ENCODE measurements around the gene TRIM44.
"Not testable (repeated sequence)": the region's sequence is repeated elsewhere in the genome, so short reads cannot be mapped to it uniquely, and the experiment has no call there.

TRIM44 gene

DNA sequence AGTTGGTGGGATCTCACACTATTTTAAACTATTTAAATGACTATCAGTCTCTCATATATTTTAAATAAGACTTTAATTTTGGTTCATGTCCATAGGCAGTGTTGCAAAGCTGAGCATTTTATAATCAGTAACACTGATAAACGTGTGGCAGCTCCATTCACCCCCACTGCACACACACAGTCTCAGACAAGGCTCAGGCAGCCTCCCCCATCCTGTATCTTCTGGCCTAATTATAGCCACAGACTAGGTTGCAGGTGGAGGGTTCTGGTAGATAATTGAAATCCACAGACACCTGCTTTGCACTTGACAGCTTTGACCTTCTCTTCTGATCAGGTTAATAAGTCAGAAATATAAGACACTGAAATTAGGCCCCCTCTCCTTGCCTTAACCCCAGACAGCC, 162.8 kb downstream of the TRIM44 start:
- DNase-seq = no peak

DNA sequence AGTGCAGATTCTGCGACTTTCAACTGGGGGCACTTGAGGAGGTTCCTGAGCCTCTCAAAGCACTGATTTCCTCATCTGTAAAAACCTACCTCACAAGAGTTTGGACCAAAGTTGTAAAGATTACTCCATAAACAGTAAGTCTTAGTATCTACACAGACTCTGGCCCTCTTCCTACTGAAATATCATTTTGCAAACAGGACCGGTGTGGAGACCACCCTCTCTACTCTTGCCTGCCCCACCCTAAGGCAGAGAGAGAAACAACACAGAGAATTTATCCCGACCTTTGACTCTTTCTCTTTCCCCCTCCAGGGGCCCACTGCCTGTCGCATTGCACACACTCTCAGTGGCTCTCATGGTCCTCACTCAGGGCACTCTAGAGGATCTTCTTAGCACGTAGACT, 163.4 kb downstream of the TRIM44 start:
- no peak for DNase-seq

DNA sequence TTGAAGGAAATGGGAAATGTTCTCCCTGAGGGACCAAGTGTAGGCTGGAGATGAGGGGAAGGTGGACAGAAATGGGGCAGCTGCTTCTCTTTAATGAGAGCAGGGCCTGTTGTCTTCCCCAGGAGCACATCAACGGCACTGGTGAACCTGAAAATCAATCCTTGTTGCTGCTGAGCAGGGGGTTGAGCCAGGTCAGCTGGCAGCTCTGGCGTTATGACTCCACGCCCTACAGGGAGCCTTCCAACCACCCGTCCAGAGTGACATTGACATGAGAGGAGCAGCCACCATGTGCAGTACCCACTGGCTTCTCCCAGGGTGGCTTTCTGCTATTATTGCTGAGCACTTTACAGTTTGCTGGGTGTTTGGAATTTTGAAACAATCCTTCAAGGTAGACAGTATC, 164.4 kb downstream of the TRIM44 start:
- no peak for DNase-seq

DNA sequence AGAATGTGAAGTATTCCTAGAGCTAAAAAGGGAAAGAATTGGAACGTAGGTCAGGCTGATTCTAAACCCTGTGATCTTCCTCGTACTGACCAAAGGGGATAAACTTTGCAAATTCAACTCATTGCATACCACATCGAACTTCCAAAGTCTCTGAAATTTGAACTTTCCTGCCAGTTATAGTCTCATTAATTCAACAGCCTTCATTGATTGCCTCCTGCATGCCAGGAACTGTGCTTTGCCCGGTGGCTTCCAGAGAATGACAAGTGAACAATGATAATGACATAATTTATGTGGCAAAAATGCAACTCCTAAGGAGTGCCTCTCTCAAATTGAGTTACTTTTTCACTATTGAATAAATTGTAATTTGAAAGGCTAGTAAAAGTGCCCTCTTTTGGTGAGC, 173.6 kb downstream of the TRIM44 start:
- DNase-seq = no peak

DNA sequence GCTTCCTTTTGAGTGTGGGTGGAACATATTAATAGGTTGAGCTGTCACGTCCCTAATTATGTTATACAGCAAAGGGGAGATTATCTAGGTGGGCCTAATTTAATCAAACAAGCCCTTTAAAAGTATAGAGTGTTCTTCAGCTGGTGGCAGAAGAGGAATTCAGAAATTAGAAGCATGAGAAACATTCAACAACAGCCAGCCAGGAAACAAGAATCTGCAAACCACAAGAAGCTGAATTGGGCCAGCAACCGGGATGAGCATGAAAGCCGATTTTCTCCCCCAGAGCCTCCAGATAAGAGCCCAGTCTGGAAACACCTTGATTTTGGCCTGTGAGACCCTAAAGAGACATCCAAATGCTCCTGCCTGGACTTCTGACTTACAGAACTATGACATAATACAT, 175.5 kb downstream of the TRIM44 start:
- DNase-seq = no peak

DNA sequence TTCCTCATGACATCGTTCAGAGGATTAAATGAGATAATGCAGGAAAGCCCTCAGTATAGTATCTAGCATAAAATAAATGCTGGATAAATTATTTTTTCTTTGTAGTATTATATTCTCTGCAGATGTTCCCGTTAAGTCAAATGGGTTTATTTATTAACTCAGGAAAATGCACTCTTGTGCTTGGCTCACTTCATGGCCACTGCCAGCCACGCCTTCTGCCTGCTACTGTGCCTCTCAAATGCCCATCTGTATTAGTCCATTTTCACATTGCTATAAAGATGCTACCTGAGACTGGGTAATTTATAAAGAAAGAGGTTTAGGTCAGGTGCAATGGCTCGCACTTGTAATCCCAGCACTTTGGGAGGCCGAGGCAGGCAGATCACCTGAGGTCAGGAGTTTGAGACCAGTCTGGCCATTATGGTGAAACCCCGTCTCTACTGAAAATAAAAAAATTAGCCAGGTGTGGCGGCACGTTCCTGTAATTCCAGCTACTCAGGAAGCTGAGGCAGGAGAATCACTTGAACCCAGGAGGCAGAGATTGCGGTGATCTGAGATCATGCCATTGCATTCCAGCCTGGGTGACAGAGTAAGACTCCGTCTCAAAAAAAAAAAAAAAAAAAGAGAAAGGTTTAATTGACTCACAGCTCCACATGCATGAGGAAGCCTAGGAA, 176.3 kb downstream of the TRIM44 start:
- DNase-seq = not testable (repeated sequence)

DNA sequence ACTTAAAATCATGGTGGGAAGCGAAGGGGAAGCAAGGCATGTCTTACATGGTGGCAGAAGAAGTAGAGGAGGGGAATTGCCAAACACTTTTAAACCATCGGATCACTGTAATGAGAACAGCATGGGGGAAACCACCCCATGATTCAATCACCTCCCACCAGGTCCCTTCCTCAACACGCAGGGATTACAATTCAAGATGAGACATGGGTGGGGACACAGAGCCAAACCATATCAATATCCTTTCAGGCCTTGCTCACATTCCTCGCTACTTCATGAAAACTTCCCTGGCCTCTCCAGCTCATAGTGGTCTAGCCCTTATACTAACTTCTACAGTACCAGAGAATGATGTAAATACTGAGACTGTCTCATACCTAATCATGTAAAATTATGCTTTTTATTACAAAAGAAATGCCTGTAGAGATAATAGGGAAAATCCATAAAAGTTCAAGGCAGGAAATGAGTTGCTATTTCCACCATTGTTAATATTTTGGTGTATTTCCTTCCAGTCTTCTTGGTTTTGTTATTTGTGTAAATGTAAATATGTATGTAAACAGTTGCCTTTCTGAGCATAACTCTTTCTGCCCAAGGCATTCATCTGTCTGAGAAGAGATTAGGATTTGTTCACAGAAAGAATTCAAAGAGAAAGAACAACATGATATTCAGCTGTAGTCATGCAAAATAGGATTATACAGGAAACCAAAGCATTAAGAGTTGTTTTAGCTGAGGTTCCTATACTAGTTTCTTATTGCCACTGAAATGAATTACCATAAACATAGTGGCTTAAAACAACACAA, 177.0 kb downstream of the TRIM44 start:
- no peak for DNase-seq

DNA sequence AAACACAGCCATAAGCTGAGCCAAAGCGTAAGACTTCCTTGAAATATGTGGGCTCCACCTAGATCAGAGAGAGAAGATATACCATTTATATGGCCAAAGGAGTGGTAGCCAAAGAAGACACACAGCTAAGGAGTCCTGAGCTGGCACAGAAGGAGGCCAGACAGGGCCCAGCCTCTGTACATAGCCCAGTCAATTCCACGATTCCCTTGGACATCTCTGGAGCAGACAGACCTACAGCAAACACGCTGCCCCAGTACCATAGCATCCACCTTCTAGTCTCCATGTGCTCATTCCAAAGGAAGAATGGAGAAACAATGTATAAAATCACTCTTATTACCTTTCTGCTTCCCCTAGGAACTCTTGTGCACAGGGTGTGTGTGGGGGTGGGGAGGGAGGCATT, 179.2 kb downstream of the TRIM44 start:
- DNase-seq = no peak

DNA sequence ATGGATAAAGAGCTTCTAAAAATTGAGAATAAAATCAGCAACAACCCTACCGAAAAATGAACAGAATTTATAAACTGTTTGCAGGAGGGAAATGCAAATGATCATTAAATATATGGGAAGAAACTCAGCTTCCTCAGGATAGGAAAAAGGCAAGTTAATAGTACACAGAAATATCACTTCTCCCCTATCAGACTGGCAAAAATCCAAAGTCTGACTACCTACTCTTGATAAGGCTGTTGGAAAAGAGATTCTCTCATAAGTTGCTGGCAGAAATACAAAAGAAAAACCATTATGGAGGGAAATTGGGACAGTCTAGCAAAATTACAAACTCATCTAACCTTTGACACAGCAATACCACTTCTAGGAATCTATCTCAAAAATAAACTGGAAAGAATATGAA, 180.4 kb downstream of the TRIM44 start:
- no peak for DNase-seq

DNA sequence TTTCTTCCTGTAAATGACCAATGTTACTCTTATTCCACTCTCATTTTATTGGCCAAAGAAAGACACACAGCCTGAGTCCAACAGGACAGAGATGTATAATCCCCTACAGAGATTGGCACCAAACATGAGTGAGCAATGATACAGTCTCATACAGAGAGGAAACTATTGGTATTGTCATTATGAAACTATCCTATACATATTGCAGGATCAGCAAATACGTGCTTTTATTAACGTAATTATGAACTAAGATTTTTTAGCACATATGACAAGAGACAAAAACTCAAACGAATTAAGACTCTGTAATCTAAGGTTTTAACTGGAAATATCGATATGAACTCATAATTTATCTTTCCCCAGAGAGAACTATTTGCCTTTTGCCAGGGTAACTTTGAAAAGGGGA, 182.0 kb downstream of the TRIM44 start:
- no peak for DNase-seq

DNA sequence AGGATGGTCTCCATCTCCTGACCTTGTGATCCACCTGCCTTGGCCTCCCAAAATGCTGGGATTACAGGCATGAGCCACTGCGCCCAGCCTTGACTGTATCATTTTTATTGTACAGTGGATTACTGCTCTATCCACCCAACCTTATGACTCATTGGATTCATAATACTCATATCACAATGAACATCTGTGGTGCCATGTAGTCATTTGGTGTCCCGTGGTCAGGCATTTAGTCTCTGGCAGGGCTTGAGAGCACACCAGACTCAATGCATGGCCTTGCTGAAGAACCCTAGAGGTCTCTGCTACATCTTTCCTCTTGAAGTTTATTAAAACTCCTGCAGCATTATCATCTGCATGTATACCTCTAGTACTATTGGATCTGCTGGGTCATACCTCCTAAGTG, 183.3 kb downstream of the TRIM44 start:
- DNase-seq = no peak

DNA sequence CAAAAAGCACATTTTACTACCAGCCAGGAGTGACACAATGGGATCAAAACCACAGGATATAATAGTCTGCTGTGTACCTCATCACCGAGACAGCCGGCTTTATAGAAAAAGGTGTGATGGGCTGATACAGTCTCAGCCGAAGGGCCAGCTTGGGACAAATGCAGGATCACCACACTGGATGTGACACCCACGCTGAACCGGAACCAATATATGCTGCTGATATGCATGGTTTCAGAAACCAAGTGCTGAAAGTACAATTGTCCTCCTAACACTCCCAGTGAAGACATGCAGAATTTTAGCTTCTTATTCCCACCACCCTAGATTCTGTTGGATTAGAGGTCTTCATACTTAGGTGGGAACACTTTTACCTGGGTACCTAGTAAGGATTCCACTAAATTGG, 184.3 kb downstream of the TRIM44 start:
- DNase-seq = no peak

DNA sequence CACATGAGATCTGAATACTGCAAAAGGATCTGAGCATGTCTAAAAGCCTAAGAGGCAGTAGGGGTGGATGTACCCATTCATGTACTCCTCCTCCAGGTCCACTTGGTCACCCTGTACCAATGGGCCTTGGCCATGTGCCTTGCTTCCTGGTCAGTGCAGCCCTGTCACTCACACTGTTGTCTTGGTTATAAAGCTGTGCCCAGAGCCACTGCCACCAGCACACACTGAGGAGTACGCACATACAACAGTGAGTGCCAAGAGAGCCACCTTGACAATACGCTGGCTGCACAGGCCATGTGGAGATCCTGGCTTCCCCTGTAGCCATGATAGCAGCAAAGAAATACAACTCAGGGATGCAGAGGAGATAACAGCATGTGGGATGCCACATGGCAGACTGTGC, 184.9 kb downstream of the TRIM44 start:
- no peak for DNase-seq

DNA sequence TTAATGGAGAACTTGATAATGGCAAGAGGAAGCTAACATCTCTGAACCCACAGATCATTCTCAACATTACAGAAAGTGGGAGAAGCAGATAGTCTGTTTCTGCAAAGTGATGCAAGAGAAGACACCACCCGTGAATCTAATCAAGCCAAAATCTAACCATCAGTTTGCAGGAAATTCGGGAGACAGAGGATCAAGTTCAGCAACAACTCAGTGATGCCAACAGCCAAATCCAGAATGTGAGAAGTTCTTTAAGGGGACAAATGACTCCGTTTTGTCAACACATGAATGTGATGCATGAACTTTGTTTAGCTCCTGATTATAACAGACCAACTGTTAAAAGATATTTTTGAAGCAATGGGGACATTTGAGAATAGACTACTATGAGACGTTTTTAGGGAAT, 186.0 kb downstream of the TRIM44 start:
- DNase-seq = no peak

DNA sequence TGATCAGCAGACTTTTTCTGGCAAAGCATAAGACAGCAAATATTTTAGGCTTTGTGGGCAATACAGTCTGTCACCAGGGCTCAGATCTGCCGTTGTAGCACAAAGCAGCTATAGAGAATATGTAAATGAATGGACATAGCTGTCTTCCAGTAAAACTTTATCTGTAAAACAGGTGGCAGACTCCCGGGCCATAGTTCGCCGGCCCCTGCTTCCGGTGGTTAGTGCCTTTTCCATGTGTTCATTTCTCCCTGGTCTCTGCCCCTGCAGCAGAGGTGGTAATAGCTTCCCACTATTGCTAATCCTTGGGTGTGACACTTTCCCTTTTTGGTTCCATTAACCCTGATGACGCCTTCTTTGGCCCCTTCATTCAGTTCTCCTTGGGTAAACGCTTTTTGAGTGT, 187.6 kb downstream of the TRIM44 start:
- no peak for DNase-seq

DNA sequence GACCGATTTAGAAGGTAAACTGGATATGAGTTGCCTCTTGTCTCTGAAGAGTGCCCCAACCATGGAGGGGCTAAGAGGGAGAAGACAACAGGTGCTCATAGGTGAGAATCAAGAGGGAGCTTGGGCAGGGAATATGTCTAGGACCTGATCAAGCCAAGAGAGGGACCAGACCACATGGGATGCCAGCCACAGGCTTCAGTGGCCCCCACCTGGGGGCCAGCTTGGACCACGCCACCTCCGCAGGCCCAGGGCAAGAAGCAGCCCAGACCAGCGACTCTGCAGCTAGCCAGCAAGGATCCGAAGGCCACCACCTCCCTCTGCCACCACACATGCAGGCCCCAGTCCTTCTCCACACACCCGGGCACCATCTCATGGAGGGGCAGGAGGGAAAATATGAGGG, 188.8 kb downstream of the TRIM44 start:
- DNase-seq = no peak

DNA sequence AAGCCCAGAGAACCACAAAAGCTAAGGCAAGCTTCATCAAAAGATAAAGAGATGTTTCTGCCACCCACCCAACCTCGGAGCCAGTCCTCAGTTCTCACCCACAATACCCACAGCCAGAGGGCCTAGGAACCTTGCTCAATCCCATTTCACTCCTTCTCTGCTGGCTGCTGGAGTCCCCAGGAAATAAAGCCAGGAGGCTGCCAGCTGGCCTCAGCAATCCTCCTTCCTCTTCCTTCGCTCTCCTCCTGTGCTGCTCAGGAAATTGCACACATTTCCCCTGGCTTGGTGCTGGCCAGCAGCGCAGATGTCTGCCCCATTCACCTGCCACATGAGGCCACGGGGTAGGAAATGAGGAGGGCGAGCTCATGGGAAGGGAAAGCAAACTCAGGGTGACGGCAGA, 189.5 kb downstream of the TRIM44 start:
- no peak for DNase-seq

DNA sequence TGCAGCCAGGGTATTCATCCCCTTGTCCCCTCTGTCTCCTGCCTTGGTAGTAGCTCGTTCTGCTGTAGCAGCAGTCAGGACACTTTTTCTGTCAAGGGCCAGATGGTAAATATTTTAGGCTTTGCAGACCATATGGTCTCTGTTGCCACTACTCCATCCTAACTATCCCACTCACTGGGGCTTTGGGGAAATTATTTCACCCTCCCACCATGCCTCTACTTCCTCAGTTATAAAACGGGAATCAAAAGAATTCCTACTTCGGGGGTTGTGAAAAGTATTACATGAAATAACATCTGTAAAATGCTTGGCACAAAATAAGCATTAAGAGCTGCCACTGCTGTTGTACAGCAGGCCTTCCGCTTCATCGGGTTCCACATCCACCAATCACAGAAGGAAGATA, 191.4 kb downstream of the TRIM44 start:
- peak; percentile 31 for DNase-seq

DNA sequence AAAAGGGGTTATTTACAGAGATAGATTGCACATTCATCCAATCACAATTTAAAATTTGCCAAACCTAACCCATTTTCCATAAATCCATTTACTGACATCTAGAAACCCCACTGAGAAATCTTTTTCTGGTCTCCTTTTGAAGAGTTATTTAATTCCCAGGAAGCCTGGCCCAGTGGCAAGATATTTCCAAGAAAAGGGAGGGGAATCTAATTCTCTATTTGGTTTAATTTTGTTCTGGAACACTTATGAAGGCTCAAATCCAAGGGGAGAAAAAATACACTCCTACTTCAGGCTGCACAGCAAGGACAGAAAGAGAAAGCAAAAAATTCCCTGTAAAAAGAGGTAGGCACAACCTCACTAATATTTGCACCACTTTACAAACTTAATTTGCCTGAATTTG, 193.1 kb downstream of the TRIM44 start:
- DNase-seq = no peak

DNA sequence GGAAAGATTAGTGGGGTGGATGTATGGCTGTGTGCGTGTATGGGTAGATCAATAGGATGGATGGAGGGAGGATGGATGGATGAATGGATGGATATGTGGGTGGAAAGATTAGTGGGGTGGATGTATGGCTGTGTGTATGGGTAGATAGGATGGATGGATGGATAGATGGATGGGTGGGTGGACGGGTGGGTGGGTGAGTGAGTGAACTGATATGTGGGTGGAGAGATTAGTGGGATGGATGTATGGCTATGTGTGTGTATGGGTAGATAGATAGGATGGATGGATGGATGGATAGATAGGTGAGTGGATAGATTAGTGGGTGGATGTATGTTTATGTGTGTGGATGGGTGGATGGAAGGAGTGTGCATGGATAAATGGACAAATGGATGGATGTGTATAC, 193.7 kb downstream of the TRIM44 start:
- DNase-seq = no peak

DNA sequence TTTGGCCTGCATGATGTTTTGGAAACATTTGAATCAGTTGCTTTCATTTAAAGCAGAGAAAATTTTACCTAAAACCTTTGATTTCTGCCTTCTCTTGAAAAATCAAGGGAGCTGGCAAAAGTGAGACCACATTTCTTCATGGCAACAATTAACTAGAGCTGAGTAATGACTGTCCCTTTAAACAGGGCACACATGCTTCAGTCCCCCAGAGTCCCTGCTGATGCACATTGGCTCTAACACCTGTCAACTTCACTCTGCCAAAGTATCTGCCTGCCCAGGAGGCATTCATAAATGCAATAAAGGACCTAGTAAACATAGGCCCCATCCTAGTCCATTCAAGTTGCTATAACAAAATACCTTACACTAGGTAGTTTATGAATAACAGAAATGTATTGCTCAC, 194.2 kb downstream of the TRIM44 start:
- DNase-seq = no peak

DNA sequence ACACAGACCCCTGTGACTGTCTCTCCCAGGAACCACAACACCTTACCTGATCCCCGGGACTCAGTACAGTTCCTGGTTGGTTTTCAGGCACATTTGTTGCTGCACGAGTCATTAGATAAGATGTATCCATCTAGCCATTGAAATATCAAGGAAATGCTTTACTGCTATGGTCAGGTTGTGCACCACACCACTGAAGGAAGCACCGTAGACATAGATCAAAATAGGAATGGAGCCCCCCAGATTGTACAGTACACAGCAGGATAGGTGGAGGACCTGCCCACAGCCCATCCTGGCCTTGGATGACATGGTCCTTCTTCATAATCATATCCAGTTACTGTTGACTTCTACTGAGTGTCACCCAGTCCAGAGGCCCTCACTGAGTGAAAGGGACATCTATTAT, 195.3 kb downstream of the TRIM44 start:
- DNase-seq = no peak

DNA sequence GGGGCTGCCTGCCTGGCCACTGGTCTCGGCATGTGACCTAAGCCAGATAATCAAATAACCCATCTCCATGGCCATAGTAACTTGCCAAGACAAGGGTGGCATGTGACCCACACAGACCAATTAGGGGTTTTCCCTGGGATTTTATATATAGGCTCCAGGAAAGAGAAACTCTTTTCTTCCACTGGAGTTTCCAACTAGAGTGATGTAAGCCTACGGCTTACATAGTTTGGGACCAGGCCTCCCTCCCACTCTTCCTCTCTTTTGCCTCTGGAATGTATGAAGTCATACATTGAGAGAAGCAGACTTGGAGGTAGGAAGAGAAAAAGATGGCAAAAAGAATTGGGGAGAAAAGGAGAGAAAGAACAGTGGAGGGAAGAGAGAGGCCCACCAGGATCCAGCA, 196.7 kb downstream of the TRIM44 start:
- DNase-seq = no peak

DNA sequence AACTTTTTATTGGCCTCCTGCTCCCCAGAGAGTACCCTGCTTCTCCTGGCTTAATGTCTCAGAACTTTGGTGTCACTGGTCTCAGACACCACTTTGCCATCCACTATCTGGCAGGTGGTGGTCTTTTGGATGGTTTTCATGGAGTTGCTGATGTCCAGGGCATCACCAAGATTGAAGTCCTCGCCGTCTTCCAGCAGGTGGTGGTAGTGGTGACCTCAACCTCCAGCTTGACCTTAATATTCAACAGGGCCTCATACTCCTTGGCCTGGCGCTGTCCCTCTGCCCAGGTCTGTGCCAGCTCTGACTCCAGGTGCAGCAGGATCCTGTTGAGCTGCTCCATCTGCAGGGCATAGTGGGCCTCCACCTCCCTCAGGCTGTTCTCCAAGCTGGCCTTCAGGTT, 197.6 kb downstream of the TRIM44 start:
- not testable (repeated sequence) for DNase-seq

DNA sequence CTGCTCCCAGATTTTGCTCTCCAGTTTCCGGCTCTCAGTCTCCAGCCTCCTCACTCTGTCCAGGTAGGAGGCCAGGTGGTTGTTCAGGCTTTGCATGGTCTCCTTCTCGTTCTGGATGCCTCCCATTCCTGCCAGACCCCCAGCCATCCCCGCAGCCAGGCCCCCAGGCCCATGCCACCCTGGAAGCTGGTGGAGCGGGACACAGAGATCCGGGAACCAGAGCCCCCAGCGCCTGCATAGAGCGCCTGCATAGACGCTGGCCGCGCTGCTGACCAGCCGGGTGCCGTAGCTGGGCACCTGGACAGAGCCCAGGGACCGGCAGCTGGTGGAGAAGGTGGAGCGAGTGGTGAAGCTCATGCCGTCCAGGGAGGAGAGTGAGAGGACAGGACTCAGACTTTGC, 198.6 kb downstream of the TRIM44 start:
- DNase-seq = no peak

Measured in eye (tissue), 1 donor.